Tibial nerve (tissue), 4 donors: ENCODE data around the gene PSMF1. TPM values are rescaled to one million over a fixed set of nuclear protein-coding genes. Genes with fewer than 3 reads are reported as not detected.
"Not testable (repeated sequence)": the region's sequence is repeated elsewhere in the genome, so short reads cannot be mapped to it uniquely, and the experiment has no call there.

Experiments
- DNase-seq, 2 donors: peaks; one replicate each; pipeline ENCODE4 v3.0.0-alpha.2; 2019; ENCODE audit warnings: low spot score in 2 of 2
- H3K27ac ChIP-seq, 4 donors: fragments of 200-600 bp; sonication (generic) in 3 of 4; one replicate each; pipeline ENCODE4 v1.5.1; 2017 to 2019; ENCODE audit warnings: mild to moderate bottlenecking in 1 of 4
- H3K27me3 ChIP-seq, 2 donors: fragments of 200-600 bp; sonication (generic) in 1 of 2; one replicate each; pipeline versions ENCODE4 v1.5.1 to v1.6.0; 2017 to 2019
- H3K36me3 ChIP-seq, 3 donors: fragments of 200-600 bp; sonication (generic); one replicate each; pipeline ENCODE4 v1.5.1; 2018 to 2019
- H3K4me1 ChIP-seq, 4 donors: fragments of 200-600 bp; sonication (generic) in 3 of 4; one replicate each; pipeline ENCODE4 v1.5.1; 2017 to 2019
- H3K4me3 ChIP-seq, 4 donors: fragments of 200-600 bp; sonication (generic) in 3 of 4; one replicate each; pipeline ENCODE4 v1.5.1; 2017 to 2019; ENCODE audit warnings: mild to moderate bottlenecking in 1 of 4, moderate library complexity in 1 of 4
- H3K9me3 ChIP-seq, 4 donors: fragments of 200-600 bp; sonication (generic) in 3 of 4; one replicate each; pipeline ENCODE4 v1.5.1; 2017 to 2019
- EP300 ChIP-seq, 2 donors: sonication (generic); formaldehyde crosslinking; IDR thresholded peaks; one replicate each; pipeline ENCODE4 v1.6.1; 2017; ENCODE audit warnings: antibody characterized with exemption in 2 of 2, mild to moderate bottlenecking in 1 of 2
- POLR2A ChIP-seq, 2 donors: fragments of 450-650 bp; IDR thresholded peaks; one replicate each; pipeline ENCODE4 v1.6.1; 2017; ENCODE audit warnings: antibody characterized with exemption in 2 of 2, mild to moderate bottlenecking in 2 of 2, moderate library complexity in 2 of 2
- WGBS, 2 donors: methylation state at CpG; one replicate each; pipeline ENCODE4 v1.1.5; 2018; 5-methylcytosine and 5-hydroxymethylcytosine counted together
- total RNA-seq, 4 donors: library from RNA; depleted of rRNA; stranded (reverse); fragments of >200 nt; gene quantifications; one replicate each; pipeline ENCODE4 v1.1.0, GENCODE V29; 2016
- TF ChIP-seq, protein P1 (sequence below), 5 experiments: fragments of 200-600 bp in 3 of 5; fragments of 450-650 bp in 2 of 5; sonication (generic) in 3 of 5; IDR thresholded peaks; one replicate each; pipeline ENCODE4 v1.5.1; 2016 to 2019; ENCODE audit warnings: antibody characterized with exemption in 5 of 5, mild to moderate bottlenecking in 3 of 5, moderate library complexity in 2 of 5

PSMF1 gene
- total RNA-seq, 4 donors from 2014 or later: 70.2 to 140 (median 112) TPM

DNA sequence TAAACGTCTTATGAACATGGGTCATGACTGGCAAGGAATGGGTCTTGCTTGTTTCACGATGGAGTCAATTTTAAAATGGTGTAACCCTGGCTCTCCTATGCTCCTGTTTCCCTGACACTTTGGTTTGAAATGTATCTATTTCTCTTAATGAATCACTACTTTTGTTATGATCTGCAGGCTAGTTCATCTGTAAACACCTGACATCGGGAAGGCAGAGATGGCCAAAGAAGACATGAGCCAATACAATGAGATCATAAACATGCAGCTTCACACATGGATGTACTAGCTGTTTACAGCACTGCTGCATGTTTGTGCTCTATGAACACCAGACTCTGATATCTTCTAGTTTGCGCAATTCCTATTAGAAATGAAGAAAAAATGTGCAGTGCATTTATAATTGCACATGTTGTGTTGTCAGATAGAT, 96.4 kb downstream of the PSMF1 start:
- no peak for TF ChIP-seq EP300 (IDR thresholded peaks at IDR 0.05)
- no peak for TF ChIP-seq POLR2A (IDR thresholded peaks at IDR 0.05)
- TF ChIP-seq, protein P1, sequence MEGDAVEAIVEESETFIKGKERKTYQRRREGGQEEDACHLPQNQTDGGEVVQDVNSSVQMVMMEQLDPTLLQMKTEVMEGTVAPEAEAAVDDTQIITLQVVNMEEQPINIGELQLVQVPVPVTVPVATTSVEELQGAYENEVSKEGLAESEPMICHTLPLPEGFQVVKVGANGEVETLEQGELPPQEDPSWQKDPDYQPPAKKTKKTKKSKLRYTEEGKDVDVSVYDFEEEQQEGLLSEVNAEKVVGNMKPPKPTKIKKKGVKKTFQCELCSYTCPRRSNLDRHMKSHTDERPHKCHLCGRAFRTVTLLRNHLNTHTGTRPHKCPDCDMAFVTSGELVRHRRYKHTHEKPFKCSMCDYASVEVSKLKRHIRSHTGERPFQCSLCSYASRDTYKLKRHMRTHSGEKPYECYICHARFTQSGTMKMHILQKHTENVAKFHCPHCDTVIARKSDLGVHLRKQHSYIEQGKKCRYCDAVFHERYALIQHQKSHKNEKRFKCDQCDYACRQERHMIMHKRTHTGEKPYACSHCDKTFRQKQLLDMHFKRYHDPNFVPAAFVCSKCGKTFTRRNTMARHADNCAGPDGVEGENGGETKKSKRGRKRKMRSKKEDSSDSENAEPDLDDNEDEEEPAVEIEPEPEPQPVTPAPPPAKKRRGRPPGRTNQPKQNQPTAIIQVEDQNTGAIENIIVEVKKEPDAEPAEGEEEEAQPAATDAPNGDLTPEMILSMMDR (IDR thresholded peaks at IDR 0.05): no peak
- WGBS, 2 donors: 70 to 78% methylated on average over 4 of the region's 4 CpGs
- peaks cover 0 to 7% (median 4%) of the 10 kb centered on the region in 4 donors for H3K4me1 ChIP-seq

DNA sequence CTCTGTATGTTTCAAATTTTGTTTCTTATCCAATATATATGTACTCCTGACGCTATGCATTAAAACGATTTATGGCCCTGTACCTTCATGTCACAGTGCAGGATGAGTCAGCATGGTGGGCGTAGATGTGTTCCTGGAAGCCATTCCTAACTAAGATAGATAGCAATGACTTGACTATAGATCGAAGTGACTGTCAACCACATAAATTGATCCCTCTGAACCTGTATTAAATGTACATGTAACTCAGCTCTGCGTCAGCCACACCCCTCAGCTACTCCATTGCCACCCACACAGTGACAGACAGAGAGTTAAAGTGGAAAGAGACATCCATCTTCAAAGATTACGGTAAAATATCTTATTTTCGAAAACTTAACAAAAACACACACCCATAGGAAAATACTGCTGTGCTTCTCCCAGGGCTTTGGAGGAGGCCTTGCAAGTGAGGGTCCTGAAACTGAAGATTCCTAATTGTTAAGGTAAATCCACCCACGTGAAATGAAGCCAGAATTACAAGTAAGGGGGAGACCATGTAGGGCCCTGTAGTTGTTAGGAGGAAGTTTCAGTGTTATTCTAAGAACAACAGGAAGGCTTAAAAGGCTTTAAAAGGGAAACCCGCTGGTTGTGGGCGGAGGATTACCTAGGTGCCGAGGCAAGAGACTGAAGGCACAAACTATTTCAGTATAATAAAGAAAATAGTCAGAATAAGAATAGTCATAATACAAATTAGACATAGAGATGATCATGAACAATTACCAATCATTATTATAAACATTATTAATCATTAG, 97.2 kb downstream of the PSMF1 start:
- Histone ChIP-seq H3K4me1 (peaks cover 0 to 7% (median 4%) of the 10 kb centered on the region in 4 donors), H3K4me3 (no peak overlapping the region), H3K27ac (no peak overlapping the region), H3K27me3 (peaks cover 0 to 4% of the 10 kb centered on the region in 2 donors), H3K9me3 (no peaks in the 10 kb centered on the region), H3K36me3 (no peaks in the 10 kb centered on the region)
- WGBS, 2 donors: 72 to 74% methylated on average over 11 of the region's 11 CpGs
- no peak for DNase-seq
- TF ChIP-seq, protein P1 (IDR thresholded peaks at IDR 0.05): no peak
- TF ChIP-seq EP300 (IDR thresholded peaks at IDR 0.05) (no peak), POLR2A (IDR thresholded peaks at IDR 0.05) (no peak)

More for the DNA sequence above, 96.4 kb downstream of the PSMF1 start:
- Histone ChIP-seq H3K9me3 (no peaks in the 10 kb centered on the region), H3K27ac (no peak overlapping the region), H3K4me3 (no peak overlapping the region), H3K27me3 (peaks cover 0 to 4% of the 10 kb centered on the region in 2 donors), H3K36me3 (no peaks in the 10 kb centered on the region)
- DNase-seq: no peak

DNA sequence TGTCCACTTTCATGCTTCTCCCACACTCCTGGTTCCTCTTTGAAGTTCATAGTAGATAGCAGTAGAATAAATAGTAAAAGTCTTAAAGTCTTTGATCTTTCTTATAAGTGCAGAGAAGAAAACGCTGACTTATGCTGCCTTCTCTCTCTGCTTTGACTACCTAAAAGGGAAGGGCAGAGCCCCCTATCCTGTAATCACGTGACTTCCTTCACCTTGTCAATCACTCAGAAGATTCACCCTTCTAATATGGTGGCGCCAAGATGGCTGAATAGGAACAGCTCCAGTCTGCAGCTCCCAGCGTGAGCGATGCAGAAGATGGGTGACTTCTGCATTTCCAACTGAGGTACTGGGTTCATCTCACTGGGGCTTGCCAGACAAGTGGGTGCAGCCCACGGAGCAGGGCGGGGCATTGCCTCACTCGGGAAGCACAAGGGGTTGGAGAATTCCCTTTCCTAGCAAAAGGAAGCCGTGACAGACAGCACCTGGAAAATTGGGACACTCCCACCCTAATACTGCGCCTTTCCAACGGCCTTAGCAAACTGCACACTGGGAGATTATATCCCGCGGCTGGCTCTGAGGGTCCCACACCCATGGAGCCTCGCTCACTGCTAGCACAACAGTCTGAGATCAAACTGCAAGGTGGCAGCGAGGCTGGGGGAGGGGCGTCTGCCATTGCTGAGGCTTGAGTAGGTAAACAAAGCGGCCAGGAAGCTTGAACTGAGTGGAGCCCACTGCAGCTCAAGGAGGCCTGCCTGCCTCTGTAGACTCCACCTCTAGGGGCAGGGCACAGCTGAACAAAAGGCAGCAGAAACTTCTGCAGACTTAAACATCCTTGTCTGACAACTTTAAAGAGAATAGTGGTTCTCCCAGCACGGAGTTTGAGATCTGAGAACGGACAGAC, 98.4 kb downstream of the PSMF1 start:
- not testable (repeated sequence) for H3K36me3 ChIP-seq, H3K27me3 ChIP-seq, DNase-seq, H3K27ac ChIP-seq, H3K4me1 ChIP-seq, H3K4me3 ChIP-seq, H3K9me3 ChIP-seq
- WGBS, 2 donors: 78 to 79% methylated on average over 17 to 19 of the region's 19 CpGs

Other genes with a start within 250 kb of the PSMF1 start
- 1 to 10 TPM in 3 of 4 donors, under 1 TPM in 1; 0.63 to 4.7 (median 1.3) TPM for gene ANGPT4, start 202.3 kb upstream of the PSMF1 start, total RNA-seq
- under 1 TPM in 3 of 4 donors, not detected in 1; 0.30 to 0.66 (median 0.59) TPM for gene RSPO4, start 116.3 kb upstream of the PSMF1 start, total RNA-seq
- 10 to 100 TPM in 1 of 4 donors, 1 to 10 TPM in 2, under 1 TPM in 1; 0.44 to 12.4 (median 1.8) TPM for gene TMEM74B, start 66.4 kb downstream of the PSMF1 start, total RNA-seq
- gene C20orf202, start 84.9 kb downstream of the PSMF1 start, total RNA-seq: under 1 TPM in 1 of 4 donors, not detected in 3; 0.59 TPM
- under 1 TPM in 1 of 4 donors, not detected in 3; 0.39 TPM for gene RAD21L1, start 107.4 kb downstream of the PSMF1 start, total RNA-seq
- 1 to 10 TPM; 4.5 to 7.4 (median 6.9) TPM for gene SNPH, start 147.7 kb downstream of the PSMF1 start, total RNA-seq
- 1 to 10 TPM; 1.9 to 4.2 (median 2.9) TPM for gene SDCBP2, start 210.5 kb downstream of the PSMF1 start, total RNA-seq